Measurements from ENCODE around the gene EIF4A3.

- TF ChIP-seq CEBPB (IDR thresholded peaks at IDR 0.05; ENCODE audit: borderline replicate concordance in 1 of 2, low read depth in 2 of 2, low read length in 2 of 2) (no peak), CHD2 (IDR thresholded peaks at IDR 0.05; ENCODE audit: borderline replicate concordance, low read depth, low read length) (no peak), EZH2 (IDR thresholded peaks at IDR 0.05; ENCODE audit: borderline replicate concordance, control insufficient read depth, low read depth, low read length) (no peak), ESRRA (IDR thresholded peaks at IDR 0.05; ENCODE audit: low read length) (no peak), EP300 (IDR thresholded peaks at IDR 0.05; ENCODE audit: borderline replicate concordance in 1 of 2, control insufficient read depth in 1 of 2, low read depth in 2 of 2, low read length in 2 of 2) (no peak), CTCF (IDR thresholded peaks at IDR 0.05 in 2 of 3, conservative IDR thresholded peaks at IDR 0.05 in 1 of 3; ENCODE audit: control insufficient read depth in 2 of 3, extremely low read depth in 1 of 3, insufficient read depth in 1 of 3, low read depth in 3 of 3, low read length in 3 of 3) (no peak), POLR2A (IDR thresholded peaks at IDR 0.05; ENCODE audit: low read depth, low read length) (no peak), SRF (IDR thresholded peaks at IDR 0.05; ENCODE audit: low read depth in 2 of 2, low read length in 2 of 2) (no peak), ATF2 (IDR thresholded peaks at IDR 0.05; ENCODE audit: low read length) (no peak), JUND (IDR thresholded peaks at IDR 0.05; ENCODE audit: low read depth, low read length) (no peak)
Measured at GRCh38 chr17:80099291-80100034, 47.5 kb downstream of the EIF4A3 start.
